ENCODE results near the gene SCUBE3. TPM values are rescaled to one million over a fixed set of nuclear protein-coding genes. Genes with fewer than 3 reads are reported as not detected.

SCUBE3 gene
- total and polyA plus RNA-seq, 9 of the 15 experiments (the other 6 are each of a cell fraction or from before 2014, with no cell fraction given): 0.01 to 0.11 TPM; not detected in 7

DNA sequence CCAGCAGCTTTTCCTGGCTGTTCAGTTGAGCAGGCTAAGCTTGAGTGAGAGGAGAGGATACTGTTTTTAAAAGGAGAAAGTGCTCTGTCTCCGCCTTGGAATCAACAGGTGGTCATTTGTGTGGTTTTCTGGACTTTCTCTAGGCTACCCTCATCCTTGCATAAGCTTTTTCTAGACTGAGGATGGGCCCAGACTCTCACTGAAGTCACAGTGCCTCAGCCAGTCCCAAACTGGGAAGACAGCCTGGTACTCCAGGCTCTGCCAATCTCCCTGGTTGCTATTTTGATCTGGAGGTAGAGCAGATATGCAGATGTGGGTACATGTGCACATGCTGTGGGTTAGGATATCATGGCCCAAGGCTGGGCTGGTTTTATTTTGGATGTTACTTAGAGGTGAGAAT, 7.0 kb downstream of the SCUBE3 start:
- FAIRE-seq (no peak), ATAC-seq (no peak), DNase-seq (ENCODE audit: extremely low read depth in 1 of 4, low spot score in 3 of 4) (no peak)
- no peak overlapping the region for H3K4me2 ChIP-seq (ENCODE audit: insufficient read depth, low read length)
- no peaks in the 10 kb centered on the region for H3K36me3 ChIP-seq (ENCODE audit: control insufficient read depth, insufficient read depth, low read length)
- H3K27ac ChIP-seq (ENCODE audit: extremely low read depth, low read depth, low read length): no peak overlapping the region
- TF ChIP-seq MAFG (tag; conservative IDR thresholded peaks at IDR 0.05): no peak
- TF ChIP-seq PCBP2 (IDR thresholded peaks at IDR 0.05; ENCODE audit: low read depth, low read length, poor library complexity, severe bottlenecking): no peak
- TF ChIP-seq HNRNPUL1 (IDR thresholded peaks at IDR 0.05; ENCODE audit: low read length): no peak
- no peak for TF ChIP-seq ZNF224 (CRISPR knock-in tag; IDR thresholded peaks at IDR 0.05)
- TF ChIP-seq NFXL1 (CRISPR knock-in tag; IDR thresholded peaks at IDR 0.05): no peak
- TF ChIP-seq PYGO2 (tag; IDR thresholded peaks at IDR 0.05): no peak
- TF ChIP-seq ERF (CRISPR knock-in tag; IDR thresholded peaks at IDR 0.05): no peak
- no peak for TF ChIP-seq ZNF12 (CRISPR knock-in tag; IDR thresholded peaks at IDR 0.05)
- TF ChIP-seq, protein P1, sequence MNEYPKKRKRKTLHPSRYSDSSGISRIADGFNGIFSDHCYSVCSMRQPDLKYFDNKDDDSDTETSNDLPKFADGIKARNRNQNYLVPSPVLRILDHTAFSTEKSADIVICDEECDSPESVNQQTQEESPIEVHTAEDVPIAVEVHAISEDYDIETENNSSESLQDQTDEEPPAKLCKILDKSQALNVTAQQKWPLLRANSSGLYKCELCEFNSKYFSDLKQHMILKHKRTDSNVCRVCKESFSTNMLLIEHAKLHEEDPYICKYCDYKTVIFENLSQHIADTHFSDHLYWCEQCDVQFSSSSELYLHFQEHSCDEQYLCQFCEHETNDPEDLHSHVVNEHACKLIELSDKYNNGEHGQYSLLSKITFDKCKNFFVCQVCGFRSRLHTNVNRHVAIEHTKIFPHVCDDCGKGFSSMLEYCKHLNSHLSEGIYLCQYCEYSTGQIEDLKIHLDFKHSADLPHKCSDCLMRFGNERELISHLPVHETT (CRISPR knock-in tag; conservative IDR thresholded peaks at IDR 0.05 in 1 of 2, IDR thresholded peaks at IDR 0.05 in 1 of 2): no peak
- TF ChIP-seq BACH1 (tag; IDR thresholded peaks at IDR 0.05): no peak
- TF ChIP-seq ZNF24 (IDR thresholded peaks at IDR 0.05): no peak
- TF ChIP-seq, protein P2, sequence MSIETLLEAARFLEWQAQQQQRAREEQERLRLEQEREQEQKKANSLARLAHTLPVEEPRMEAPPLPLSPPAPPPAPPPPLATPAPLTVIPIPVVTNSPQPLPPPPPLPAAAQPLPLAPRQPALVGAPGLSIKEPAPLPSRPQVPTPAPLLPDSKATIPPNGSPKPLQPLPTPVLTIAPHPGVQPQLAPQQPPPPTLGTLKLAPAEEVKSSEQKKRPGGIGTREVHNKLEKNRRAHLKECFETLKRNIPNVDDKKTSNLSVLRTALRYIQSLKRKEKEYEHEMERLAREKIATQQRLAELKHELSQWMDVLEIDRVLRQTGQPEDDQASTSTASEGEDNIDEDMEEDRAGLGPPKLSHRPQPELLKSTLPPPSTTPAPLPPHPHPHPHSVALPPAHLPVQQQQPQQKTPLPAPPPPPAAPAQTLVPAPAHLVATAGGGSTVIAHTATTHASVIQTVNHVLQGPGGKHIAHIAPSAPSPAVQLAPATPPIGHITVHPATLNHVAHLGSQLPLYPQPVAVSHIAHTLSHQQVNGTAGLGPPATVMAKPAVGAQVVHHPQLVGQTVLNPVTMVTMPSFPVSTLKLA (conservative IDR thresholded peaks at IDR 0.05): no peak
- no peak for TF ChIP-seq CREBBP (IDR thresholded peaks at IDR 0.05; ENCODE audit: low read depth, low read length)
- no peak for TF ChIP-seq NFYB (IDR thresholded peaks at IDR 0.05; ENCODE audit: extremely low read depth, insufficient read length)
- no peak for TF ChIP-seq ZNF239 (CRISPR knock-in tag; IDR thresholded peaks at IDR 0.05)
- no peak for TF ChIP-seq POLR3A (IDR thresholded peaks at IDR 0.05; ENCODE audit: borderline replicate concordance, extremely low read depth, insufficient read depth, insufficient read length)
- no peak for TF ChIP-seq PHTF2 (CRISPR knock-in tag; IDR thresholded peaks at IDR 0.05)
- TF ChIP-seq, protein P3, sequence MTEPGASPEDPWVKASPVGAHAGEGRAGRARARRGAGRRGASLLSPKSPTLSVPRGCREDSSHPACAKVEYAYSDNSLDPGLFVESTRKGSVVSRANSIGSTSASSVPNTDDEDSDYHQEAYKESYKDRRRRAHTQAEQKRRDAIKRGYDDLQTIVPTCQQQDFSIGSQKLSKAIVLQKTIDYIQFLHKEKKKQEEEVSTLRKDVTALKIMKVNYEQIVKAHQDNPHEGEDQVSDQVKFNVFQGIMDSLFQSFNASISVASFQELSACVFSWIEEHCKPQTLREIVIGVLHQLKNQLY (CRISPR knock-in tag; conservative IDR thresholded peaks at IDR 0.05): no peak
- TF ChIP-seq CHCHD3 (CRISPR knock-in tag; IDR thresholded peaks at IDR 0.05): no peak
- no peak for TF ChIP-seq TGIF2 (CRISPR knock-in tag; IDR thresholded peaks at IDR 0.05)
- 0% methylated on average over 1 of the region's 1 CpG for WGBS (ENCODE audit: insufficient coverage, low coverage, missing lambda C conversion rate)
- H3K27me3 ChIP-seq (ENCODE audit: control insufficient read depth in 2 of 2, insufficient read depth in 2 of 2, low read length in 2 of 2): peaks cover 31 to 43% of the 10 kb centered on the region in 2 experiments
- H3K9me3 ChIP-seq (replicated peaks; ENCODE audit: control insufficient read depth, insufficient read depth, low read depth, low read length): no peaks in the 10 kb centered on the region
- ChIA-PET POLR2A (interaction anchor here (1.4 to 1.6 kb wide), 2 partner anchors 9 to 12 kb away, joined by 5 to 7 read pairs; no protein-coding TSS in a partner anchor), CTCF (ENCODE audit: low intra/inter-chr PET ratio) (no interaction called here)
- H3K9me1 ChIP-seq (ENCODE audit: control insufficient read depth, insufficient read depth, low read length): no peaks in the 10 kb centered on the region
- intact Hi-C loops (cut with micrococcal nuclease) (no loop called here), in situ Hi-C loops (cut with MboI) (no loop called here)
- no peak overlapping the region for H3K9ac ChIP-seq (ENCODE audit: insufficient read depth in 1 of 2, low read depth in 2 of 2, low read length in 2 of 2)
- BruUV-seq (replicated peaks): no TSS peak
- peaks cover 6% of the 10 kb centered on the region; the same call in 1 of the 2 replicates for H4K20me1 ChIP-seq (replicated peaks; ENCODE audit: control insufficient read depth, insufficient read depth, low read length)
- no peak overlapping the region for H3K4me3 ChIP-seq
- no peaks in the 10 kb centered on the region for H3K79me2 ChIP-seq (ENCODE audit: control insufficient read depth, insufficient read depth, low read length)
- peaks cover 3% of the 10 kb centered on the region in 2 experiments; a peak in 2 of 5 replicates for H3K4me1 ChIP-seq (replicated peaks in 1 of 2; ENCODE audit: control insufficient read depth in 2 of 2, insufficient read depth in 2 of 2, low read length in 2 of 2)
- H2AFZ ChIP-seq (ENCODE audit: low read depth, low read length): no peak overlapping the region
